Astrocyte of the hippocampus (primary cell): ENCODE data around the gene IFIH1.

Experiments
- DNase-seq: peaks from one replicate; pipeline ENCODE4 v3.0.0; 2011; ENCODE audit warnings: low read depth, low spot score

IFIH1 gene

DNA sequence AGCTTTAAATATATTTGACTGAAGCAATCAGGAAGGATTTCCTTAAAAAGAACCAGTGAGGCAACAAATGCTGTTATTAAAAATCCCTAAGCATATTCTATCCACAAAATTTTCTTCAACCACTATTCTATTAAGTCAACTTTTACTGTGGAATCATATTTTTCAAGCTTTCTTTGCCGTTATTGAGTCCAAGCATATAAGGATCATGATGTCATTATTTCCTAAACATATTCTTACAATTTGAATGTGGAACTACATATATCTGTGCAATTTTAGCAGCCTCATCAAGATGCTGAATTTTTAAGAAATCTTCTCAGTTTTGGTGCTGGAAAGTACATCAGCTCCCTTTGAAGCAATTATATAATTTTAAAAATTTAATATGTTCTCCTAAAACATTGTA is 5.6 kb downstream of the IFIH1 start:
- no peak for DNase-seq

DNA sequence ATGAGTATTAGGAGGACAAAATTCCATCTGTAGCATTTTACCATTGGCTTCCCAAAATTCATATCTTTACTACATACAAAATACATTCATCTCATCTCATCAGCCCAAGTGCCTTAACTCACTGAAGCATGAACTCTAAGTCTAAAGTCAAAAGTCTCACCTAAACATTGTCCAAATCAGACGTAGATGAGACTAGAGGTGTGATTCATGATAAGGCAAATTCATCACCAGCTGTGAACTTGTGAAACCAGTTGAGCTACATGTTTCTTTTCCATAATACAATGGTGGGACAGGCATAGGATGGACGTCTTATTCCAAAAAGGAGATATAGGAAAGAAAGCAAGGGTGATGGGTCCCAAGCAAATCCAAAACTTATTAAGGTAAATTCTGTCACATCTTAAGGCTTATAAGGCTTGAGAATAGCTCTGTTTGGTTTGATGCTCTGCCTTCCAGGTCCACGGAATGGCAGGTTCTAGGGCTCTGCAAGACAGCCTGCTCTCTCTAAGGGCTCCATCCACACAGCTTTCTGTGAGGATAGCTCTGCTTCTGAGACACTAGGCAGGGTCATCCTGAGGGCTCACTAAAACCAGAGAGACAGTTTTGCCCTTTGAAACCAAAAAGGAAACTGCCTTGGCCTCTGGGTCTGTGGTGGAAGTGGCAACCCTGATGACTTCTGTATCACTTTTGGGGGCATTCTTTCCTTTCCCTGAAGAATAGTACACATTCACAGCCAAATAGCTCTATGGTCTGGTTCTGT is 9.6 kb downstream of the IFIH1 start:
- no peak for DNase-seq

DNA sequence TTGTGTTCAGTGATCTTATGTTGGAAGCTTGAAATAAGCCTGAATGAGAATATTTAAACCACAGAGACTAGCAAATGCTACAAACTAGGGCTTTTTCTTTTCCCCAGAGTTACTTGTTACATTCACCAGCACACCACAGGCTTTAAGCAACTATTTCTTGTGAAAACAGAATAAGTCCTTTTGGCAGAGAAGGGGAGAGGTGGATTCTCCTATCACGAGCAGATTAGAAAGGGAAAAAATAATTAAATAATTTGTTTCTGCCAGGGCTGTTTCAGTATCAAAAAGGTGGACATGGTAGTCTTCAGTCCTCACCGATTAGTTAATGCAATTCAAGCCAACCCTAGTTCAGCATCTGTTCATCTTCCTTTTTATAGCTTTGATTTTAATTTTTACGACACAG is 12.6 kb downstream of the IFIH1 start:
- DNase-seq: no peak

DNA sequence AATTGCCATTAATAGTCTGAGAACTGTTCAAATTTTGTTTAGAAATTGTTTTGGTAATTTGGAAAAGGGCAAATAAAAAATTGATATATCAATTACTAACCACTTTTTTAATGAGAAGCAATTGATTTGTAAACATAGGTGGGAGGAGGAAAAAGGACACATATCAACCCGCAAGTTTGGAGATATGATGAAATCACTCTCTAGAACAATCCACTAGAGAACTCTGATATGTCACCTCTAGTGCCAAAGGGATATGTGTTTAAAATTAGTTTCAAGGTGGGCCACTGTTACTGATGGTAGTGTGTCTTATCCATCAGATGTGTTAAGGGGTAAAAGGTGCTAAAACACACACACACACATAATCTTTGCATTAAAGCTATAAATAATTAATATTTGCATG is 16.6 kb downstream of the IFIH1 start:
- no peak for DNase-seq

DNA sequence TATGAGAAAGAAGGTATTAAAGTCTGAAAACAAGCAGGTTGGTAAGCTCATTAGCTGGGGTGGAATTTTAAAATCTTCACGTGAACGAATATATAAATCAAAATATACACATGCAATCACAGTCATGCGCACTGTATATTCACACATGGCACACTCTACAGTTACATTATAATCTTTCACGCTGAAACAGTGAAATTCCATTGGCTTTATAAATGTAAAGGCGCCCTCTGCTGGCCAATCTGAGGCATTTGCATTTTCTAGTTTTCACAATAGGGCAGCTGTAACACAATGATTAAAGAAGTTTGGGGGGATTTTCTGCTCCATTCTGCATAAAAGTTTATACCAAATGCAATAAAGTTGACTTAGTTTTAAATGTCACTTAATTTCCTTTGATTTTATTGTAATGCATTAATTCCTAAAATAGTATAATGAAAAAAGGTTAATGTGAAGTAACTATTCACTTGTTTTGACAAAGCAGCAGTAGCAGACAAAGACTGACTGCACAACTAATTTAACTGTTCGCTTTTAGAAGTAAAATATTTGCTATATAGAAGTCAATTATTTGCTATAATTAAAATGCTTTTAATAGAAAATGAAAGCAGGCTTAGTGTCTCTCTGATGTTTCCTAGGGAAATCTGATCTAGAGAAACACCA is 17.2 kb downstream of the IFIH1 start:
- peak; percentile 72 for DNase-seq

DNA sequence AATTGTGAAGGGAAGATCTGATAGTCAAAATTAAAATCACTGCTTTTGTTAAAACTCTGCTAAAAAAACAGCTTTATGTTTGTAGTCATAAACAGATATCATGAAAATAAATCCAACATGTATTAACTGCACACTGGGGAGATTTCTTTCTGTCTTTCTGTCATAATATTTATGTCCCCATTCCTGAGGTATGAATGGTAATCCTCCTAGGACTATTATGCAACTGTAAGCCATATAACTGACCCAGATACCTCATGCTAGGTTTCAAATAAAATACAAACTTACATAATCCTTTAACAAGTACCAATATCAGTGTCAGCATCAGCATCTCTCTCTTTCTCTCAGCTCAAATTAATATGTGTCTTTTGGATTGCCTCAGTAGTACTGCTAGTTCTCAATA is 18.2 kb downstream of the IFIH1 start:
- no peak for DNase-seq

DNA sequence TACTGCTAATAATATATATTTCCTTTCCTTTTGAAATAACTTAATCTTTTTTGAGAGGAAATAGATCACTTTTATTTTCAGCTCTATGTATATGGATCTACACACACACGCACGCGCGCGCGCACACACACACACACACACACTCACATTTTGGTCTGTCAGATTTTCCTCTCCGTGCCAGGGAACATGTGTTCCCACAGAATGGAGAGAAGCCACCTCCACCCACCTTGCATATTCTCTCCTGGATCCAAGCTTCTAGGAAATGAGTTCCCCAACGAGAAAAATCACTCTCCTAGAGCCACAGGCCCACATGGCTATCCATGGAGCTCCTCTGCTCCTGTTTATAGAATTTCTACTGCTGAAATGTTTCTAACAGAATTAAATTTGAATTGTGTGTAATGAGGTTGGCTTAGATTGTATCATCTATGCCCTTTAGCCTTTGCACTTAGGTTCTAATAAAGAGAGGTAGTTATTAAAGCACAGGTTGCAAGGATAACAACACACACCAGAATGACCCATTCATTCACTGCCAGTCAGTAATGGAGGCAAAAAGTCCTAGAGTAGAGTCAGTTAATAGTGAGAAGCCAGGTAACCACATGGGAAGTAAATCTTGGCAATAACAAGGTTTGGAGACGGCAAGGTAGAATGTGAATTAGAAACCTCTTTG is 19.7 kb downstream of the IFIH1 start:
- DNase-seq: no peak

DNA sequence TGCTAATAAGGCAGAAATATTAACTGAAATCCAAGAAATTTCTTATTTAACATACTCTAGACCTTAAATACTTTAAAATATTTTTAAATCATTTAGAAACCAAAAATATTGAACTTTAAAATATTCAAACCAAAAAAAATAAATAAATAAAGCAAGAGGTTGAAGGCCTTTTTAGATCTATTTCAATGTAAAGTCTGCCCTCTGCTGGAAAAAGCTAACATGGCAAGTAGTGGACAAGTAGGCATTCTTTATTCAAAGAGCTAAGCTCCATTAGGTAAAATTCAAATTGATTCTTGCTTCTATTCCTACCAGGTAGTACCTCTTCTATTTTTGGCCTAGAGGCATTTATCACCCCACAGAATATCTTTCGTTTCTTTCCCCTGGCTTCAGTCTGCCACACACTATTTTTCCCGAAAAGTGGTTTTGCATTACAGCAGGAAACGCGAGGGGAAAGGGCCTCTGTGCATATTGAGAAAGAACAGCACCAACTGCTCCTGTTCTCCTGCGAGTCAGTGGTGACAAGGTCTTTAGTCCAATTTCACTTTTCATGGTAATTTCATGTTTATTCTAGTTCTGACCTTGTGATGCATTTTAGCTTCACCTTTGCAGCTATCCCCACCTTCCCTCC is 20.4 kb downstream of the IFIH1 start:
- peak; percentile 85 for DNase-seq

DNA sequence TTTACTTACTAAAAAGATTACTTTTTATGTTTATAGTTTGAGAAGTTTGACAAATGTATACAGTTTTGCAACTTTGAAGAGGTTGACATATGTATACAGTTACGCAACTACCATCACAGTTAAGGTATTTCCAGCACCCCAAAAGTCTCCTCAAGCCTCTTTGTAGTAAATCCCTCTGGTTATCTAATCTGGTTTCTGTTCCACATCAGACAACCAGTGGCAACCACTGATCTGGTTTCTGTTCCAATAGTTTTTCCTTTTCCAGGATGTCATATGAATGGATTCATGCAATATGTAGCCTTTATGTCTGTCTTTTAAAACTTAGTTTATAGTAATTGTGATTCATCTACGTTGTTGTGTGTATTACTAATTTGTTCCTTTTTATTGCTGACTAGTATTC is 23.5 kb downstream of the IFIH1 start:
- DNase-seq: no peak

DNA sequence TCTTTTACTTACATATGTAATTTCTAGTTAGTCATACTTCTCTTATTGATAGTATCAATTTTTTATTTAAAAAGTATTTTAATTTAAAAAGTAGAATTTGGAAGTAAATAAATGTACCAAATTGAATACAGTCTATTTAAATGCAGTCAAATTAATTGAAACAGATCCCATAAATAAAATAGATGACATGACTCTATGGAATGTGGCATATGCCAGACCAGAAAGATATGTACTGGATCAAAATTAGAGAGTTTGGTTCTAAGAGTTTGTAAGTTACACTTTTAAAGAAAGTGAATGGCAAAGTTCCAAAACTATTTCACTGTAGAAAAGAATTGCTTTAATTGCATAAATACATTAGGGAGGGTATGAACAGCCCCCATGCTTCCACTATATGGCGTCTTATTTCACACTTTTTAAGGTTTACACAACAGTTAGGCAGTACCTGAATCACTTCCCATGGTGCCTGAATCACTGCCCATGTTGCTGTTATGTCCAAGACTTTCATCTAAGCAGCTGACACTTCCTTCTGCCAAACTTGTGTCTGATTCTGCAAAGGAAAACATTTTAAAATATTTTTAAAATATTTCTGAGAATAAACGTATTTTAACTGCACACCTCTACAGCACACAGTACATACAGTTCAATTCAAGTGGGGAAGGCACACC is 25.2 kb downstream of the IFIH1 start:
- DNase-seq: no peak

DNA sequence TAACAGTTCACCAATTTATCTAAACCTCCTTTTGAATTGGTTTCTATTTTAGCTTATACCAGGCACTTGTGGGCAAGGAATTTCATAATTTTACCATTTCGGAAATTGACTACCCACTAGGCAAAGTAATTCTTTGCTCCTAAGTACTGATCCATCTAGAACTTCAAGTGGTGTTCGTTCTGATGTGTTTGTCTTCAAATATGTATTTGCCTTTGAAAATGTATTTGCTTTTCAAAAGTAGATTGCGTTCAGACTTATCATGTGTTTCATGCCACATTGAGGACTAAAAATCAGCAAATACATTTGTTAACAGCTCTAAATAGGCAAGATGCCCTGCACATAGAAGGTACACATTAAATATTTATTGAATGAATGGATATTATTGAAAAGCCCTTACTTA is 26.7 kb downstream of the IFIH1 start:
- no peak for DNase-seq

DNA sequence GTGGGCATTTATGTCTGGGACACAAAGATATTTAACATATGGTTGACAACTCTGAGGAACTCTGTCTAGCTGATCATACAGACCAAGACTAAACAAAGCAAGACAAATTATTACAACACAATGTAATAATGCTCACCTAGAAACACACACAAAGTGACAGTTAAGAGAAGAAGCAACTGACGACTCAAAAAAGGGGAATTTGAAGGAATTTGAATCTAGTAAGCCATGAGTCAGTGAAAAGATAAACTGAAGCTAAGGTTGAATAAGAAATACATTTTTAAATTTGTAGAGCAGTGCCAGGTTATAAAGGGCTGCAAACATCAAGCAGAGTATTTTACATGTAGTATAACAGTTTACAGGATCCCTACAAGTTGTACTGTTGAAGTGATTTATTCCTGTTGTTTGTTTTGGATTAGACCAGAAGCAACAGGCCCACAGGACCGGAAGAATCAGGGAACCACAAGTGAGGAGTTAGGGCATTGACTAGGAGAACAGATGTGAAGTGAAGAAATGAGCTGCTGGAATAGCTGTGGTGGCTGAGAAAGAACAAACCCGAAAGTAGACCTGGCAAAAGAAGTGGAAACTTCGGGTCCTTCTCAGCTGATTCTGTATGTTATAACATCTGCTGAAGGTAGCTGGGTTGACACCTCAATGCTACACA is 35.6 kb downstream of the IFIH1 start:
- peak; percentile 60 for DNase-seq

DNA sequence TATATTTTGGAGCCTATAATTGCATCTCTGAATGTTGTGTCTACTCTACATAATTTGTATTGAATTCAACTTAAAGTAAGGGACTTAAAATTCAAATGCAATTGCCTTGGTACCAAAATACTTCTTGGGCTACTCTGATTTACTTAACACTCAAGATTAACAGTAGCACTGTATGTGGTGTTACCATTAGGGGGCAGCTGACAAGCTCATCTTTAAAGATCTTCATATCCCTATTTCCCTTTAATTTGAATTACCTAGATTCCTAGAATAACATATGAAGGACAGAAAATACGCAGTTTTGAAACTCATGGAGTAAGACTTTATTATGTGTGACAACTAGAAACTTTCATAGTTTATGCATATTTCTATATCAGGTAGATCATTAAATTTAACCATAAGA is 37.8 kb downstream of the IFIH1 start:
- DNase-seq: no peak

DNA sequence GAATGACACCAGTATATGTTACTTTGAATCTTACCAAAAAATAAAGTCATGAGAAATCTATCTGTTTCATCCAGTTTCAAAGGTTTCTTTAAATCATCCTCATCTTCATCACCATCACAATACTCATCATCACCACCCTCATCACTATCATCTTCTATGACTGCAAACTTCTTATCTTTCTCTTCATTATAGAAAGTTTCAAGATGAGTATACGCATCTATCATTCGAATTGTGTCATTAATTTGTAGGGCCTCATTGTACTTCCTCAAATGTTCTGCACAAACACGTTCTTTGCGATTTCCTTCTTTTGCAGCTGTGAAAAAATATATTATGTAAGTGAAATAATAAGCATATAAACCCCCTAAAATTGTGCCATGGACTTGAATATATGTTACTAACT is 41.1 kb downstream of the IFIH1 start:
- DNase-seq: no peak

DNA sequence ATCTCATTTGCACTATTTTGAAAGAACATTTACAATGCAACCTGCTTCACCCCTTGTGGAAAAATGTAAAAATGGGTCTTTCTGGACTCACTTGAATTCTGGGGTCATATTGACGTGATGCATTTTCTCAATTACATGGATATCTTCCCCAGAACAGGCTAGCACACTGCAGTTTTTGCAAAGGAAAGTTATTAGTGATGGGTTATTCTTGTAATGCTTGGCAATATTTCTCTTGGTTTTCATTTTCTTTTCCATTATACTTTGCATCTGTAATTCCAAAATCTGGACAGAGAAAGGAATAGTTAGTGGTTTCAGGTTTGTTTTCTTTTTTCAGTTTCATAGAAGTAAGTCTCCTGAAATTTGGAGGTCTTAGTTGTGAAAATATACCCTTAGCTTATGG is 50.5 kb downstream of the IFIH1 start:
- DNase-seq: no peak

DNA sequence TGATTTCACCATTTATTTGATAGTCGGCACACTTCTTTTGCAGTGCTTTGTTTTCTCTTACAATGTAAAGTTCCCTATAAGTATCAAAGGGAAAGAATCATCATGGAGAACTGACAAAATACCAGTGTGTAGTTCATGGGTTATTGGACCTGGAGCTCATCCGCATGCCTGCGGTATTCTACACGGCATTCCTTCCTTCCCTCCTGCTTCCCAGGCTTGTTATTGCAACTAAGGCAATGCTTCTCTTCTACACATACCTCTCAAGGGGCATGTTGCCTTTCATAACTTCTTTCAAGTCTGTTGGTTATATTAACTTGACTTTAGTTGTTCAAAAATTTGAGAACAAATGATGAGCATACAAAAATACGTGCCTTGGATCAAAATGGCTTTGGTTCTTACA is 51.0 kb downstream of the IFIH1 start:
- no peak for DNase-seq

DNA sequence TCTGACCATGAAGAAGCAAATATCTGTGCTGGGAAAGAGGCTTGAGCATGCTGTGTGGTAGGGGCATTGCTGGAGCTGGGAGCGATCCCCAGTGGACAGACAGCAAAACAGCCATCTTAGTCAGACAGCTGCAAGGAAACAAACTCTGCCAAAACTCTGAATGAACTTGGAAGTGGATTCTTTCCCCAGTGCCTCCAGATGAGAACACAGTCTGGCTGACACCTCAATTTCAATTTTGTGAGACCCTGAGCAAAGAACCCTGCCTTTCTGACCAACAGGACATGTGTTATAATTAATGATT is 52.1 kb downstream of the IFIH1 start:
- no peak for DNase-seq

DNA sequence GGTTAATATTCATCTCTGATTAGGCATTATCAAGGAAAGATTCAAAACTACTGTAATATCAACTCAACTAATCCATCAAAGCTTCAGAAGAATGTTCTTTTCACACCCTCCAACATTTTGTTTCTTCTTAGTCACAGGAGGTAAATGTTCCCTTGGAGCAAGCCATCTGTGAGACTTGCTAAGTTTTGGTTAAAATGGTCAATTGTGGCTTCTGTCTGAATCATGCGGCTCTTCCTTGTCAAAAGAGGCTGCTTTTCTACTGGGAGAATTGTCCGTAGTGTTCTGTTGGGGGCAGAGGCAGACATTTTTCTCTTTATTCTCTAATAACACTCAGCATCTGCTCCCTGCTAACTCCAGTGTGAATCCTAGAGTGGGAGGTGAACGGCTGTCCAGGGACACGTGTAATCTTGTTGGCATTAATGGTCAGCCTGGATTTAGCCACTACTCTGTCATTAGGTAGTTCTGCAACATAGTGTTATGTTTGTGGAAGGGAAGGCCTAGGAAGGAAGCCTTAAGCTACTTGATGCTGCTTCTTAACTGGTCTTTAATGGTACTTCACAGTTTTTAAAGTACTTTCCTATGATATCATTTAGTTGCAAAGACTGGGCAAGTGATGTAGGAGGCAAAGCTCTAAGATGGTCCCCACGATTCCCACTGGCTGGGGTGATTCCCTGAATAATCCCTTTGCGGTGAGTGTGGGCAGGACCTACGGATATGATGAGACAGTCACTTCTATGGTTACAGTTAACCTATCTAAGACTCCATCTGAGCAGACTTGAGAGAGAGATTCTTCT is 52.6 kb downstream of the IFIH1 start:
- no peak for DNase-seq

DNA sequence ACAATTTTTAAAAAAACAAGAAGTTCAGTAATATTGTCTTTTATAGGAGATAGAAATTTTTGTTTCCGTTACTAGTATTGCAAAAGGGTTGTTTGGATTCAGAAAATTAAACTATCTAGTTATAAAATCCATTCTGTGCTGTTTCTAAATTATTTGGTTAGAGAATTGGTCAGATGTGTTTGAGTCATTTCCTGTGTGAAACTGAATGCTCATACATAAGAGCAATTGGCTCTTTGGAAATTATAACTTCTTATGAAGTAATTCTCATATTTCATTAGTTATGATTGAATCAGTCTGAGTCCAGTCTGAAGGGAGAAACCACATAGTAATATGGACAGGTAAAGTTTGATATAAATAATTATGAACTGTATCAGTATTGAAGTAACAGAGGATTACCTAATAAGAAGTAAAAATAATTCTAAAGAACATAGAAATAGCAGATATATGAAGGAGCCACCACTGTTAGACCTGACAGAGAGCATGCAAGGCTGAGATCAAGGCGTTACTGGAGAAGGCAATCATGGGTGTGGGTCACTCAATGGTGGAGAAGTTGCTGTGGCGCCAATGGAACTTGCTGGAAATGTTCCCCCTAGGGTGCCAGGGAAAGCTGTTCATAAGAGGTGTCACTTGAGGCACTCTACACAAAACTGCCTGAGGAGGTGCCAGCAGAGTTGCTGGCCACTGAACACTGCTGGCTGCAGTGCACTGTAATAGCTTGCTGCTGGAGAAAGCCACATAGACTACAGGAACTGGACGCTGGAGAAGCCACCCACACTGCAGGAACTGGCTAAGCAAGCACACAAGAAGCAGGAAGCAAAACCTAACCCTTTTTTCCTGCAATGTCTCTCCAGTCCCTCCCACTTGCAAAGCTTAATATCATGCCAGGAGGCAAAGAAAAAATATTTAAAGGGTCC is 57.2 kb downstream of the IFIH1 start:
- DNase-seq: peak; percentile 11

DNA sequence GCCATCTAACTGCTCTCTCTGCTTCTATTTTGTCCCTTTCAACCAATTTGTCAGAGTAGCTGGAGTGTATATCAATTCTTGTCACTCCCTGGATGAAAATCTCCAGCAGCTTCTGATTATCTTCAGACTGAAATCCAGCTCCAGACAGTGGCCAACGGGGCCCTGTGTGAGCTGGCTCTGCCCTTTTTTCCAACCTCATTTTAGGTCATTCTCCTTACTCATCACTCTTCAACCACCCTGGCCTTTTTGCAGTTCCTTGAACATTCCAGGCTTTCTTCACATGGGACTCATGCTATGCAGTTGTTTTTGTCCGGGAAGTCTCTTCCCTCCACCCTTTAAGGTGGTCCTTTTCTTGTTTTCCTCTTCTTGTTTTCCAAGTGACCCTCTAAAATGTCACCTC is 59.8 kb downstream of the IFIH1 start:
- DNase-seq: no peak
